ENCODE measurements around the gene ZAR1. TPM values are rescaled to one million over a fixed set of nuclear protein-coding genes. Genes with fewer than 3 reads are reported as not detected.
A peak's percentile ranks its signal among the peaks of the same experiment; 100 is the strongest.

ZAR1 gene
- total RNA-seq, 2 donors from 2014 or later, result not detected

- H3K4me3 ChIP-seq, result peak overlapping the region in 1 of 2 donors; percentile 47
Measured at GRCh38 chr4:48483777-48484493, 6.1 kb upstream of the ZAR1 start.

GRCh38 chr4:48484494-48485168 is 5.4 kb upstream of the ZAR1 start:
- TF ChIP-seq CTCF (IDR thresholded peaks at IDR 0.05), result no peak
- Histone ChIP-seq H3K9me3 (no peaks in the 10 kb centered on the region), H3K4me3 (no peak overlapping the region), H3K27me3 (peaks cover 12 to 18% of the 10 kb centered on the region in 2 donors), H3K36me3 (no peaks in the 10 kb centered on the region), H3K4me1 (peaks cover 0 to 10% of the 10 kb centered on the region in 2 donors), H3K27ac (no peak overlapping the region)
- DNase-seq (ENCODE audit: low spot score), result no peak

More at GRCh38 chr4:48483777-48484493, 6.1 kb upstream of the ZAR1 start:
- Histone ChIP-seq H3K27ac (no peak overlapping the region), H3K9me3 (no peaks in the 10 kb centered on the region), H3K27me3 (peaks cover 12 to 18% of the 10 kb centered on the region in 2 donors), H3K4me1 (peaks cover 0 to 8% of the 10 kb centered on the region in 2 donors), H3K36me3 (no peaks in the 10 kb centered on the region)
- no peak for DNase-seq (ENCODE audit: low spot score)
- TF ChIP-seq CTCF (IDR thresholded peaks at IDR 0.05), result no peak

GRCh38 chr4:48489683-48490011 is 405 bp upstream of the ZAR1 start:
- DNase-seq (ENCODE audit: low spot score), result no peak
- Histone ChIP-seq H3K36me3 (no peaks in the 10 kb centered on the region), H3K4me3 (peak overlapping the region; percentile 14 to 48), H3K4me1 (peaks cover 0 to 13% of the 10 kb centered on the region in 2 donors), H3K27me3 (peaks cover 3 to 12% of the 10 kb centered on the region in 2 donors), H3K27ac (no peak overlapping the region), H3K9me3 (no peaks in the 10 kb centered on the region)
- no peak for TF ChIP-seq CTCF (IDR thresholded peaks at IDR 0.05)

GRCh38 chr4:48490680-48491513 is 845 bp downstream of the ZAR1 start:
- TF ChIP-seq CTCF (IDR thresholded peaks at IDR 0.05), result no peak
- H3K4me1 ChIP-seq, result peaks cover 0 to 13% of the 10 kb centered on the region in 2 donors
- H3K36me3 ChIP-seq, result no peaks in the 10 kb centered on the region
- H3K4me3 ChIP-seq, result peak overlapping the region in 1 of 2 donors; percentile 48
- H3K27ac ChIP-seq, result no peak overlapping the region
- peaks cover 0 to 12% of the 10 kb centered on the region in 2 donors for H3K27me3 ChIP-seq
- H3K9me3 ChIP-seq, result no peaks in the 10 kb centered on the region
- no peak for DNase-seq (ENCODE audit: low spot score)

GRCh38 chr4:48491514-48492176 is 1.6 kb downstream of the ZAR1 start:
- H3K36me3 ChIP-seq, result no peaks in the 10 kb centered on the region
- no peak overlapping the region for H3K27ac ChIP-seq
- no peak overlapping the region for H3K4me3 ChIP-seq
- no peak for DNase-seq (ENCODE audit: low spot score)
- TF ChIP-seq CTCF (IDR thresholded peaks at IDR 0.05), result no peak
- peaks cover 0 to 13% of the 10 kb centered on the region in 2 donors for H3K4me1 ChIP-seq
- H3K9me3 ChIP-seq, result no peaks in the 10 kb centered on the region
- H3K27me3 ChIP-seq, result peaks cover 0 to 12% of the 10 kb centered on the region in 2 donors

All from right atrium auricular region (tissue), 2 donors.